GM19468 (cell line): ENCODE results near the gene CATSPERD.

Source experiments
- ATAC-seq: cut with Tn5 transposase; IDR thresholded peaks from one replicate; pipeline ENCODE4 v1.9.1; 2021; ENCODE audit warnings: mild to moderate bottlenecking, moderate library complexity, moderate number of reproducible peaks; ENCODE audit not compliant: unreplicated experiment; ENCODE audit errors: extremely low read depth

The CATSPERD gene

GRCh38 chr19:5782945-5783919 is 62.8 kb downstream of the CATSPERD start:
- ATAC-seq: no peak

GRCh38 chr19:5784581-5785147 is 64.2 kb downstream of the CATSPERD start, which contains the start of gene PRR22:
Gene PRR22 (minus strand): TSS chr19:5784746. CDS start chr19:5784660, 86 bp downstream.
- ATAC-seq: no peak

GRCh38 chr19:5785423-5785822 is 65.0 kb downstream of the CATSPERD start:
- no peak for ATAC-seq

- no peak for ATAC-seq
These were observed 66.4 kb downstream of the CATSPERD start for GRCh38 chr19:5786593-5787408.

GRCh38 chr19:5787409-5788182 is 67.2 kb downstream of the CATSPERD start:
- ATAC-seq: no peak

- no peak for ATAC-seq
These were observed 68.0 kb downstream of the CATSPERD start for GRCh38 chr19:5788422-5788821.

GRCh38 chr19:5789351-5789761 is 68.9 kb downstream of the CATSPERD start:
- no peak for ATAC-seq

GRCh38 chr19:5789886-5790558 is 69.6 kb downstream of the CATSPERD start:
- no peak for ATAC-seq

GRCh38 chr19:5790559-5791520 is 70.4 kb downstream of the CATSPERD start, which contains the start of gene DUS3L:
Gene DUS3L (minus strand): TSS chr19:5791163. CDS start chr19:5791141, 22 bp downstream.
- ATAC-seq: peak; percentile 80

GRCh38 chr19:5792224-5792623 is 71.8 kb downstream of the CATSPERD start:
- ATAC-seq: no peak

- ATAC-seq: no peak
These were observed 72.8 kb downstream of the CATSPERD start for GRCh38 chr19:5793188-5793587.

GRCh38 chr19:5795382-5795919 is 75.0 kb downstream of the CATSPERD start:
- ATAC-seq: no peak

- ATAC-seq: no peak
These were observed 77.8 kb downstream of the CATSPERD start for GRCh38 chr19:5798244-5798643.

- ATAC-seq: no peak
These were observed 79.1 kb downstream of the CATSPERD start for GRCh38 chr19:5799247-5800241.

- ATAC-seq: no peak
These were observed 80.2 kb downstream of the CATSPERD start for GRCh38 chr19:5800361-5801270.
